WTC11 (cell line): Measurements from ENCODE around the gene AOC3.

Experiments used
- ATF1 ChIP-seq: sonication (generic); formaldehyde crosslinking; IDR thresholded peaks from 2 replicates; pipeline ENCODE4 v1.8.1; 2023; ENCODE audit warnings: mild to moderate bottlenecking, moderate library complexity, missing genetic modification reagents
- CREM ChIP-seq: sonication (generic); formaldehyde crosslinking; IDR thresholded peaks from 2 replicates; pipeline ENCODE4 v1.8.1; 2022; ENCODE audit warnings: mild to moderate bottlenecking, missing genetic modification reagents, moderate library complexity
- E2F4 ChIP-seq: sonication (generic); formaldehyde crosslinking; IDR thresholded peaks from 2 replicates; pipeline ENCODE4 v1.8.1; 2022; ENCODE audit warnings: low read depth, mild to moderate bottlenecking, moderate library complexity, missing genetic modification reagents, borderline replicate concordance
- ETV6 ChIP-seq: sonication (generic); formaldehyde crosslinking; IDR thresholded peaks from 2 replicates; pipeline ENCODE4 v1.8.1; 2022; ENCODE audit warnings: mild to moderate bottlenecking, missing genetic modification reagents
- JAZF1 ChIP-seq: fragments of 250-450 bp; sonication (Bioruptor Pico); IDR thresholded peaks from 2 replicates; pipeline ENCODE4 v1.9.0; 2021; ENCODE audit warnings: moderate library complexity, mild to moderate bottlenecking, inconsistent platforms
- MLX ChIP-seq: sonication (generic); formaldehyde crosslinking; IDR thresholded peaks from 2 replicates; pipeline ENCODE4 v1.8.1; 2023; ENCODE audit warnings: mild to moderate bottlenecking, missing genetic modification reagents, moderate library complexity
- NFE2L1 ChIP-seq: sonication (generic); formaldehyde crosslinking; IDR thresholded peaks from 2 replicates; pipeline ENCODE4 v1.8.1; 2023; ENCODE audit warnings: missing genetic modification reagents
- NFYB ChIP-seq: sonication (generic); formaldehyde crosslinking; conservative IDR thresholded peaks from 2 replicates; pipeline ENCODE4 v1.8.0; 2022; ENCODE audit warnings: low read depth, missing genetic modification reagents
- TCF7 ChIP-seq: sonication (generic); formaldehyde crosslinking; IDR thresholded peaks from 2 replicates; pipeline ENCODE4 v1.8.0; 2022; ENCODE audit warnings: mild to moderate bottlenecking, low read depth, missing genetic modification reagents, moderate library complexity
- TF ChIP-seq, protein P1 (sequence below): fragments of 200-600 bp; IDR thresholded peaks from 2 replicates; pipeline ENCODE4 v1.8.0; 2022; ENCODE audit warnings: antibody characterized with exemption
- TF ChIP-seq, protein P2 (sequence below): sonication (generic); formaldehyde crosslinking; IDR thresholded peaks from 2 replicates; pipeline ENCODE4 v1.8.0; 2022; ENCODE audit warnings: mild to moderate bottlenecking, missing genetic modification reagents
- TF ChIP-seq, protein P3 (sequence below): sonication (generic); formaldehyde crosslinking; IDR thresholded peaks from 2 replicates; pipeline ENCODE4 v1.8.1; 2023; ENCODE audit warnings: mild to moderate bottlenecking, moderate library complexity, missing genetic modification reagents

- TF ChIP-seq ATF1 (CRISPR knock-in tag): no peak
- TF ChIP-seq, protein P1, sequence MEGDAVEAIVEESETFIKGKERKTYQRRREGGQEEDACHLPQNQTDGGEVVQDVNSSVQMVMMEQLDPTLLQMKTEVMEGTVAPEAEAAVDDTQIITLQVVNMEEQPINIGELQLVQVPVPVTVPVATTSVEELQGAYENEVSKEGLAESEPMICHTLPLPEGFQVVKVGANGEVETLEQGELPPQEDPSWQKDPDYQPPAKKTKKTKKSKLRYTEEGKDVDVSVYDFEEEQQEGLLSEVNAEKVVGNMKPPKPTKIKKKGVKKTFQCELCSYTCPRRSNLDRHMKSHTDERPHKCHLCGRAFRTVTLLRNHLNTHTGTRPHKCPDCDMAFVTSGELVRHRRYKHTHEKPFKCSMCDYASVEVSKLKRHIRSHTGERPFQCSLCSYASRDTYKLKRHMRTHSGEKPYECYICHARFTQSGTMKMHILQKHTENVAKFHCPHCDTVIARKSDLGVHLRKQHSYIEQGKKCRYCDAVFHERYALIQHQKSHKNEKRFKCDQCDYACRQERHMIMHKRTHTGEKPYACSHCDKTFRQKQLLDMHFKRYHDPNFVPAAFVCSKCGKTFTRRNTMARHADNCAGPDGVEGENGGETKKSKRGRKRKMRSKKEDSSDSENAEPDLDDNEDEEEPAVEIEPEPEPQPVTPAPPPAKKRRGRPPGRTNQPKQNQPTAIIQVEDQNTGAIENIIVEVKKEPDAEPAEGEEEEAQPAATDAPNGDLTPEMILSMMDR: no peak
- TF ChIP-seq NFYB: no peak
- TF ChIP-seq, protein P2, sequence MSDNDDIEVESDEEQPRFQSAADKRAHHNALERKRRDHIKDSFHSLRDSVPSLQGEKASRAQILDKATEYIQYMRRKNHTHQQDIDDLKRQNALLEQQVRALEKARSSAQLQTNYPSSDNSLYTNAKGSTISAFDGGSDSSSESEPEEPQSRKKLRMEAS (CRISPR knock-in tag): no peak
- TF ChIP-seq NFE2L1: no peak
- TF ChIP-seq MLX (CRISPR knock-in tag): no peak
- TF ChIP-seq, protein P3, sequence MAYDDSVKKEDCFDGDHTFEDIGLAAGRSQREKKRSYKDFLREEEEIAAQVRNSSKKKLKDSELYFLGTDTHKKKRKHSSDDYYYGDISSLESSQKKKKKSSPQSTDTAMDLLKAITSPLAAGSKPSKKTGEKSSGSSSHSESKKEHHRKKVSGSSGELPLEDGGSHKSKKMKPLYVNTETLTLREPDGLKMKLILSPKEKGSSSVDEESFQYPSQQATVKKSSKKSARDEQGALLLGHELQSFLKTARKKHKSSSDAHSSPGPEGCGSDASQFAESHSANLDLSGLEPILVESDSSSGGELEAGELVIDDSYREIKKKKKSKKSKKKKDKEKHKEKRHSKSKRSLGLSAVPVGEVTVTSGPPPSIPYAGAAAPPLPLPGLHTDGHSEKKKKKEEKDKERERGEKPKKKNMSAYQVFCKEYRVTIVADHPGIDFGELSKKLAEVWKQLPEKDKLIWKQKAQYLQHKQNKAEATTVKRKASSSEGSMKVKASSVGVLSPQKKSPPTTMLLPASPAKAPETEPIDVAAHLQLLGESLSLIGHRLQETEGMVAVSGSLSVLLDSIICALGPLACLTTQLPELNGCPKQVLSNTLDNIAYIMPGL (CRISPR knock-in tag): no peak
- TF ChIP-seq TCF7: no peak
- TF ChIP-seq CREM (CRISPR knock-in tag): no peak
- no peak for TF ChIP-seq JAZF1
- TF ChIP-seq E2F4 (CRISPR knock-in tag): no peak
- TF ChIP-seq ETV6 (CRISPR knock-in tag): no peak
Measured at GRCh38 chr17:42893359-42893758, 42.4 kb downstream of the AOC3 start.
